Smooth muscle cell (in vitro differentiated cells): Measurements from ENCODE around the gene GIMAP4. TPM values are rescaled to one million over a fixed set of nuclear protein-coding genes. Genes with fewer than 3 reads are reported as not detected.

ENCODE experiments used
- DNase-seq: peaks from one replicate; lab custom pipeline; 2025; ENCODE audit not compliant: unreplicated experiment; lab: John Stamatoyannopoulos, UW
- H2AFZ ChIP-seq: fragments of 200-600 bp; sonication (generic); 2 replicates; pipeline ENCODE4 v1.6.0; 2016; ENCODE audit warnings: antibody characterized with exemption, low read depth, mild to moderate bottlenecking
- H3F3A ChIP-seq: fragments of 200-600 bp; sonication (generic); 2 replicates; pipeline ENCODE4 v1.6.0; 2017; ENCODE audit warnings: antibody characterized with exemption, low read depth
- H3K27ac ChIP-seq: fragments of 200-600 bp; sonication (generic); 2 replicates; pipeline ENCODE4 v1.5.1; 2016; ENCODE audit warnings: low read depth, mild to moderate bottlenecking
- H3K27me3 ChIP-seq: fragments of 200-600 bp; sonication (generic); 2 replicates; pipeline ENCODE4 v1.6.1; 2016; ENCODE audit warnings: low read depth, mild to moderate bottlenecking
- H3K36me3 ChIP-seq: fragments of 200-600 bp; sonication (generic); 2 replicates; pipeline ENCODE4 v1.5.1; 2016; ENCODE audit warnings: low read depth
- H3K4me1 ChIP-seq: fragments of 200-600 bp; sonication (generic); 2 replicates; pipeline ENCODE4 v1.5.1; 2016; ENCODE audit warnings: low read depth
- H3K4me2 ChIP-seq: fragments of 200-600 bp; sonication (generic); 2 replicates; pipeline ENCODE4 v1.6.0; 2016; ENCODE audit warnings: mild to moderate bottlenecking
- H3K4me3 ChIP-seq: fragments of 200-600 bp; sonication (generic); 2 replicates; pipeline ENCODE4 v1.5.1; 2016; ENCODE audit warnings: mild to moderate bottlenecking
- H3K79me2 ChIP-seq: fragments of 200-600 bp; sonication (generic); 2 replicates; pipeline ENCODE4 v1.6.0; 2016; ENCODE audit warnings: low read depth, mild to moderate bottlenecking
- H3K9ac ChIP-seq: fragments of 200-600 bp; sonication (generic); 2 replicates; pipeline ENCODE4 v1.6.0; 2016; ENCODE audit warnings: low read depth
- H3K9me3 ChIP-seq: fragments of 200-600 bp; sonication (generic); replicated peaks from 2 replicates; pipeline ENCODE4 v1.5.1; 2016; ENCODE audit warnings: low read depth
- H4K20me1 ChIP-seq: fragments of 200-600 bp; sonication (generic); 2 replicates; pipeline ENCODE4 v1.6.0; 2016; ENCODE audit warnings: low read depth
- WGBS: methylation state at CpG from one replicate; pipeline ENCODE4 v1.1.7; 2016; ENCODE audit warnings: low lambda C conversion rate; 5-methylcytosine and 5-hydroxymethylcytosine counted together
- polyA plus RNA-seq: library from polyadenylated mRNA; unstranded; fragments of >200 nt; fragmentation: Nextera tagmentation; extraction: Ambion mirVana; gene quantifications from 2 replicates; pipeline ENCODE4 v1.2.1, GENCODE V29; 2016
- total RNA-seq: library from RNA; depleted of rRNA; stranded (reverse); fragments of >200 nt; gene quantifications from 2 replicates; pipeline ENCODE4 v1.2.3, GENCODE V29; 2014
- TF ChIP-seq, protein P1 (sequence below): fragments of 200-600 bp; sonication (generic); IDR thresholded peaks from 2 replicates; pipeline ENCODE4 v1.5.1; 2017; ENCODE audit warnings: borderline replicate concordance, mild to moderate bottlenecking, antibody characterized with exemption; ENCODE audit not compliant: insufficient read depth, poor library complexity, severe bottlenecking

The GIMAP4 gene
- total and polyA plus RNA-seq, 2 experiments from 2014 or later, result not detected

DNA sequence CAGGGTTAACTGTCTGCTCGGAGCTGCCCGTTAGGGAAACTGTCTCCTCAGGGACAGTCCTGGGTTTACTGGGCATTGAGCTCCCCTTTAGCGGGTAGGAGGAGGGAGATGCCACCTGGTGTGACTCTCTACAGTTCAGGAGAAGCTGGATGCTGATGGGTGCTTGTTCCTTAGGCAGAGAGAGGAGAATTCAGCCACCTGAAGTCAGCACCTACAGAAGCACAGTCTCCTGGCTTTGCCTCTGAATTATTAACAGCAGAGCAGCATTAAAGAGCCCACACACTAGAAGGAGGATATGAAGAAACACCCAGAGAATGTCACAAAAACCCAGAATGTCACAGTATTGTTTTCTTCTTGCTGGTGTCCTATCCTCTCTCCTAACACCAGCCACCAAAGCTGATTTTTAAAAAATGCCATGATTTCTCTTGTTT is 696 bp downstream of the GIMAP4 start:
- H3K27ac ChIP-seq, result no peak overlapping the region
- no peaks in the 10 kb centered on the region for H3K27me3 ChIP-seq
- no peaks in the 10 kb centered on the region for H3K9me3 ChIP-seq
- WGBS, result 76% methylated on average over 3 of the region's 3 CpGs
- no peak overlapping the region for H2AFZ ChIP-seq
- H3K4me1 ChIP-seq, result no peaks in the 10 kb centered on the region
- no peaks in the 10 kb centered on the region for H3K79me2 ChIP-seq
- H3F3A ChIP-seq, result no peaks in the 10 kb centered on the region
- no peaks in the 10 kb centered on the region for H3K36me3 ChIP-seq
- no peak overlapping the region for H3K4me2 ChIP-seq
- DNase-seq, result no peak
- no peaks in the 10 kb centered on the region for H4K20me1 ChIP-seq
- no peak overlapping the region for H3K9ac ChIP-seq
- TF ChIP-seq, protein P1, sequence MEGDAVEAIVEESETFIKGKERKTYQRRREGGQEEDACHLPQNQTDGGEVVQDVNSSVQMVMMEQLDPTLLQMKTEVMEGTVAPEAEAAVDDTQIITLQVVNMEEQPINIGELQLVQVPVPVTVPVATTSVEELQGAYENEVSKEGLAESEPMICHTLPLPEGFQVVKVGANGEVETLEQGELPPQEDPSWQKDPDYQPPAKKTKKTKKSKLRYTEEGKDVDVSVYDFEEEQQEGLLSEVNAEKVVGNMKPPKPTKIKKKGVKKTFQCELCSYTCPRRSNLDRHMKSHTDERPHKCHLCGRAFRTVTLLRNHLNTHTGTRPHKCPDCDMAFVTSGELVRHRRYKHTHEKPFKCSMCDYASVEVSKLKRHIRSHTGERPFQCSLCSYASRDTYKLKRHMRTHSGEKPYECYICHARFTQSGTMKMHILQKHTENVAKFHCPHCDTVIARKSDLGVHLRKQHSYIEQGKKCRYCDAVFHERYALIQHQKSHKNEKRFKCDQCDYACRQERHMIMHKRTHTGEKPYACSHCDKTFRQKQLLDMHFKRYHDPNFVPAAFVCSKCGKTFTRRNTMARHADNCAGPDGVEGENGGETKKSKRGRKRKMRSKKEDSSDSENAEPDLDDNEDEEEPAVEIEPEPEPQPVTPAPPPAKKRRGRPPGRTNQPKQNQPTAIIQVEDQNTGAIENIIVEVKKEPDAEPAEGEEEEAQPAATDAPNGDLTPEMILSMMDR, result no peak
- H3K4me3 ChIP-seq, result no peak overlapping the region

DNA sequence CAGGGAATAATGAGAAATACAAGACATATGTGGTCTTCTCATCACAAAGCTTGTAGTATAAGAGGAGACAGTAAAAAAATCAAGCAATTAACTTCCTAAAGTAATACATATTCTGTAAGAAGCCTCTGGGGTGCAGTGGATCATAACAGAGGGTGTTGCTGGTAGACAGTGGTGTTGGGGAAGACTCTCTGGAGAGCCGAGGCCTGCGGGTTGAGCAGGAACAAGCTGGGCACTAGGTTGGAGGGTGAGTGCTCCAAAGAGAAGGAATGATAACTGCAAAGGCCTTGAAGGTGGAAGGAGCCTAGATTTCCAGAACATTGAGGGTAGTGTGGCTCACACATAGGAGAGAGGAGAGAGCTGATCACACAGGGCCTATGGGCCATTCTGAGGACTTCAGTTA is 1.5 kb downstream of the GIMAP4 start:
- H3K27ac ChIP-seq, result no peak overlapping the region
- no peaks in the 10 kb centered on the region for H3K36me3 ChIP-seq
- no peaks in the 10 kb centered on the region for H3F3A ChIP-seq
- H4K20me1 ChIP-seq, result no peaks in the 10 kb centered on the region
- no peak overlapping the region for H3K4me2 ChIP-seq
- H2AFZ ChIP-seq, result no peak overlapping the region
- H3K4me3 ChIP-seq, result no peak overlapping the region
- WGBS, result 58% methylated on average over 2 of the region's 2 CpGs
- no peaks in the 10 kb centered on the region for H3K9me3 ChIP-seq
- TF ChIP-seq, protein P1, result no peak
- no peak overlapping the region for H3K9ac ChIP-seq
- no peaks in the 10 kb centered on the region for H3K79me2 ChIP-seq
- H3K27me3 ChIP-seq, result no peaks in the 10 kb centered on the region
- no peak for DNase-seq
- H3K4me1 ChIP-seq, result no peaks in the 10 kb centered on the region

GRCh38 chr7:150569245-150569955 is 2.2 kb downstream of the GIMAP4 start:
- no peak overlapping the region for H3K4me2 ChIP-seq
- 73% methylated on average over 7 of the region's 7 CpGs for WGBS
- no peaks in the 10 kb centered on the region for H3K9me3 ChIP-seq
- H3F3A ChIP-seq, result no peaks in the 10 kb centered on the region
- H3K27me3 ChIP-seq, result no peaks in the 10 kb centered on the region
- no peaks in the 10 kb centered on the region for H4K20me1 ChIP-seq
- H3K9ac ChIP-seq, result no peak overlapping the region
- TF ChIP-seq, protein P1, result no peak
- no peak for DNase-seq
- no peaks in the 10 kb centered on the region for H3K36me3 ChIP-seq
- no peaks in the 10 kb centered on the region for H3K79me2 ChIP-seq
- no peak overlapping the region for H3K27ac ChIP-seq
- no peaks in the 10 kb centered on the region for H3K4me1 ChIP-seq
- H3K4me3 ChIP-seq, result no peak overlapping the region
- no peak overlapping the region for H2AFZ ChIP-seq
